ENCODE data around the gene MX1. TPM values are rescaled to one million over a fixed set of nuclear protein-coding genes. Genes with fewer than 3 reads are reported as not detected.

The MX1 gene
- total and polyA plus RNA-seq, 8 donors = 11.4 to 125 (median 30.4) TPM

DNA sequence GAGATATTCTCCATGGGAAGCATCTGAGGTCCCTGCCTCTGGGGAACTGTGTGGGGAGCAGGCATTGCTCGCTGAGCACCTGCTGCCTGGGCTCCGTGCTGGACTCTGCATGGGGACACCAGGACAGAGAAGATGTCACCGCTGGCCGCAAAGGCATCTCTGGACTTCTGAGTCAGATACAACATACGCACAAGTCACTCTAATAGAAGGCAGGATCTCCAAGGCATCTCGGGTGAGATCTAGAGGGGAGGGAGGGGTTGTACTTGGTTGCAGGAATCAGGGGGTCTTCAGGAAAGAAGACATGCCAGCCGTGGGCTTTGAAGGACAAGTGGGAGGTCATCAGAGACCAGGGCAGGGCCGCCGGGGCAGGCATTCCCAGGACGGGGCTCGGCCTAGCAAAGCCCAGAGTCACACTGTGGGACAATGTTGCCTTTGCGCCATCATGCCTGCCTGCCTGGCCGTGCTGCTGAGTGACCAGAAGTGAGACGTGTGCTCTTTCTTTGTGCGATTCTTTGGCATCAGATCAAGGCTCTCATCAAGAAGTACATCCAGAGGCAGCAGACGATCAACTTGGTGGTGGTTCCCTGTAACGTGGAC, 35.9 kb upstream of the MX1 start:
- H3K36me3 ChIP-seq = peaks cover 0 to 56% (median 32%) of the 10 kb centered on the region in 4 donors
- no peaks in the 10 kb centered on the region for H3K27me3 ChIP-seq
- H3K27ac ChIP-seq = no peak overlapping the region
- H3K4me1 ChIP-seq = no peaks in the 10 kb centered on the region
- no peaks in the 10 kb centered on the region for H3K9me3 ChIP-seq
- no peak for DNase-seq
- TF ChIP-seq POLR2AphosphoS5 (IDR thresholded peaks at IDR 0.05) (no peak), EP300 (IDR thresholded peaks at IDR 0.05) (no peak), CTCF (IDR thresholded peaks at IDR 0.05) (no peak), POLR2A (IDR thresholded peaks at IDR 0.05) (no peak)
- no peak overlapping the region for H3K4me3 ChIP-seq
- 91 to 95% (median 93%) methylated on average over 15 to 17 of the region's 17 CpGs for WGBS, 5 donors
- intact Hi-C loops (cut with DNase I; ENCODE audit: low total_unique reads) = no loop called here

DNA sequence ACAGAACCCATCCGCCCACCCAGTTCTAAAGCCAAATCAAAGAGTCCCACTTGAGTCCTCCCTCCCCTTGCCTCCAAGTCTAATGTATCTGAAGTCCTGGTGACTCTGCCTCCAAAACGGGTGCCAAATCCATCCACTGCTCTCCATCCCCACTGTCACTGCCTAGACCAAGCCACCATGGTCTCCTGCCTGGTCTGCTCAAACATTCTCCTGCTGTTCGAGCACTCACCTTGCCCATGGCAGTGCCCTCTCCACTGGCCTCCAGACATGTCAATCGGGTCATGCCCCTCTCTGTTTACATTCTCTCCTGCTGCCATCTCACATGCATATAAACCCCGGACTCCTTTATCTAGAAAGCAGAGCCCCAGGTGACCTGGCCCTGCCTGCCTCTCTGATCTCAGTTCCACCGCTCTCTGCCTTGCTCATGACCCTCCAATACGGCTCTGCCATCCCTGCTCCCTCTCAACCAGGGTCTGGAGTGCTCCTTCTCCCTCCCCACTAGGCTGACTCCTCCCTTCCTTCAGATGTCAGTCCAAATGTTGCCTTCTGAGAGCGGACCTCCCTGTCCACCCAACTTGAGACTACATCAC, 32.1 kb upstream of the MX1 start:
- Histone ChIP-seq H3K9me3 (no peaks in the 10 kb centered on the region), H3K36me3 (peaks cover 0 to 61% (median 35%) of the 10 kb centered on the region in 4 donors), H3K27me3 (no peaks in the 10 kb centered on the region), H3K4me1 (peaks cover 0 to 23% (median 11%) of the 10 kb centered on the region in 4 donors), H3K27ac (no peak overlapping the region), H3K4me3 (no peak overlapping the region)
- no peak for DNase-seq
- TF ChIP-seq POLR2A (IDR thresholded peaks at IDR 0.05) (no peak), CTCF (IDR thresholded peaks at IDR 0.05) (no peak), POLR2AphosphoS5 (IDR thresholded peaks at IDR 0.05) (no peak), EP300 (IDR thresholded peaks at IDR 0.05) (no peak)
- intact Hi-C loops (cut with DNase I; ENCODE audit: low total_unique reads) = no loop called here
- 80 to 87% (median 84%) methylated on average over 8 of the region's 8 CpGs for WGBS, 5 donors

GRCh38 chr21:41396558-41397075, 29.4 kb upstream of the MX1 start:
- Histone ChIP-seq H3K27me3 (no peaks in the 10 kb centered on the region), H3K27ac (peak overlapping the region; percentile 29 to 77 (median 58)), H3K4me1 (peaks cover 0 to 23% (median 11%) of the 10 kb centered on the region in 4 donors), H3K4me3 (no peak overlapping the region), H3K9me3 (no peaks in the 10 kb centered on the region), H3K36me3 (peaks cover 0 to 62% (median 40%) of the 10 kb centered on the region in 4 donors)
- peak; percentile 58 to 71 for DNase-seq
- intact Hi-C loops (cut with DNase I; ENCODE audit: low total_unique reads) = no loop called here
- no peak for TF ChIP-seq CTCF (IDR thresholded peaks at IDR 0.05)
- 23 to 32% (median 30%) methylated on average over 6 to 7 of the region's 7 CpGs for WGBS, 5 donors

DNA sequence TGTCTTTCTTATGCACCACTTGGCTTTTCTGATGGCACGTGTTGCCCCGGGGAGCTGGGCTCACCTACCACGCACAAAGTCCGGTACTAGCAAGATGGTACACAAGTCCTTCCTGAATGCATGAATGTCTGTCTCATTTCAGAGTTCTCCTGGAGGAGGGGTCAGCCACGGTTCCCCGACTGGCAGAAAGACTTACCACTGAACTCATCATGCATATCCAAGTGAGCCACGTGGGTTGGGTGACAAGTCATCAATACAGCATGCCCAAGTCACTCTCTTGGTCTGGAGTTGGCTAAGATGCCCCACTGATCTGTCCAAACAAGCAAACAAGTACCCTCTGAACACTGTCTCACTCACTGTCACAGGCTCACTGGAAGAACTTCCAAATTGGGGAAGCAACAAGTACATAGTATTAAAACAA, 28.6 kb upstream of the MX1 start:
- H3K9me3 ChIP-seq = no peaks in the 10 kb centered on the region
- H3K4me3 ChIP-seq = no peak overlapping the region
- peak overlapping the region in 4 of 5 donors; percentile 41 to 77 (median 66) for H3K27ac ChIP-seq
- no peaks in the 10 kb centered on the region for H3K27me3 ChIP-seq
- intact Hi-C loops (cut with DNase I; ENCODE audit: low total_unique reads) = no loop called here
- no peak for DNase-seq
- no peak for TF ChIP-seq POLR2AphosphoS5 (IDR thresholded peaks at IDR 0.05)
- TF ChIP-seq POLR2A (IDR thresholded peaks at IDR 0.05) = no peak
- no peak for TF ChIP-seq EP300 (IDR thresholded peaks at IDR 0.05)
- TF ChIP-seq CTCF (IDR thresholded peaks at IDR 0.05) = no peak
- H3K4me1 ChIP-seq = peaks cover 0 to 23% (median 11%) of the 10 kb centered on the region in 4 donors
- WGBS, 5 donors = 84 to 92% (median 91%) methylated on average over 7 of the region's 7 CpGs
- peaks cover 0 to 66% (median 46%) of the 10 kb centered on the region in 4 donors for H3K36me3 ChIP-seq

All from stomach (tissue), 9 donors.